Lung (tissue), 12 donors: ENCODE measurements around the gene GALNT2. TPM values are rescaled to one million over a fixed set of nuclear protein-coding genes. Genes with fewer than 3 reads are reported as not detected.

ENCODE experiments used
- ATAC-seq: fragments of 200-7000 bp; cut with Tn5 transposase; one replicate; pipeline ENCODE4 v1.9.1; 2020; ENCODE audit warnings: moderate number of reproducible peaks; ENCODE audit not compliant: insufficient read depth, low FRiP score
- DNase-seq, 3 donors: peaks; one replicate each; pipeline ENCODE4 v3.0.0-alpha.2; 2013 to 2017
- H3K27ac ChIP-seq, 2 donors: one replicate each; pipeline ENCODE4 v1.5.1; 2013; ENCODE audit warnings: mild to moderate bottlenecking in 2 of 2, moderate library complexity in 2 of 2, control low read depth in 1 of 2, inconsistent platforms in 1 of 2, low read depth in 1 of 2, low read length in 1 of 2
- H3K27me3 ChIP-seq, 3 donors: one replicate each; pipeline ENCODE4 v1.5.1; 2013; ENCODE audit warnings: low read length in 2 of 3; ENCODE audit not compliant: control insufficient read depth in 3 of 3, insufficient read depth in 3 of 3
- H3K36me3 ChIP-seq, 4 donors: one replicate each; pipeline ENCODE4 v1.5.1; 2013; ENCODE audit warnings: low read length in 4 of 4, mild to moderate bottlenecking in 1 of 4, moderate library complexity in 1 of 4; ENCODE audit not compliant: control insufficient read depth in 4 of 4, insufficient read depth in 4 of 4
- H3K4me1 ChIP-seq, 5 donors: one replicate each; pipeline ENCODE4 v1.5.1; 2013; ENCODE audit warnings: low read length in 5 of 5, mild to moderate bottlenecking in 2 of 5, moderate library complexity in 1 of 5; ENCODE audit not compliant: control insufficient read depth in 5 of 5, insufficient read depth in 5 of 5
- H3K4me3 ChIP-seq: one replicate; pipeline ENCODE4 v1.5.1; 2013; ENCODE audit warnings: mild to moderate bottlenecking, control low read depth, moderate library complexity
- H3K9ac ChIP-seq, 2 donors: one replicate each; pipeline ENCODE4 v1.5.1; 2013; ENCODE audit warnings: low read length in 2 of 2, control low read depth in 1 of 2; ENCODE audit not compliant: insufficient read depth in 1 of 2
- H3K9me3 ChIP-seq, 4 donors: one replicate each; pipeline ENCODE4 v1.5.1; 2013; ENCODE audit warnings: low read length in 3 of 4, mild to moderate bottlenecking in 1 of 4, moderate library complexity in 1 of 4; ENCODE audit not compliant: control insufficient read depth in 4 of 4, insufficient read depth in 3 of 4
- CTCF ChIP-seq: IDR thresholded peaks from 2 replicates; pipeline ENCODE4 v1.5.1; 2012; ENCODE audit warnings: mild to moderate bottlenecking; ENCODE audit errors: control extremely low read depth, extremely low read depth
- WGBS, 2 donors: extraction: QIAGEN DNeasy Blood & Tissue Kit; methylation state at CpG; one replicate each; pipeline ENCODE4 v1.1.7; 2013; 5-methylcytosine and 5-hydroxymethylcytosine counted together
- polyA plus RNA-seq, 2 donors: library from polyadenylated mRNA; stranded (reverse); fragments of 200-250 nt; gene quantifications; one replicate each; pipeline ENCODE4 v1.2.1, GENCODE V29; 2013
- total RNA-seq, 2 donors: library from RNA; depleted of rRNA in 1 of 2; stranded (reverse); fragments of >200 nt in 1 of 2; gene quantifications; one replicate each; pipeline ENCODE4 v1.2.1, GENCODE V29; 2014 to 2021
- donor health status: control.
- donor health status: control.
- donor health status: Bipolar disorder and iron deficiency.
- donor health status: healthy.
- donor health status: DM: yes; HTN: yes; CAD: no.

GALNT2 gene
- total and polyA plus RNA-seq, 4 donors: 23.1 to 101 (median 58.9) TPM

GRCh38 chr1:230286166-230286889 lies 219.3 kb downstream of the GALNT2 start:
- H3K36me3 ChIP-seq: no peaks in the 10 kb centered on the region
- no peaks in the 10 kb centered on the region for H3K27me3 ChIP-seq
- no peak for ATAC-seq
- no peaks in the 10 kb centered on the region for H3K4me1 ChIP-seq
- no peak overlapping the region for H3K9ac ChIP-seq
- no peak overlapping the region for H3K4me3 ChIP-seq
- WGBS, 2 donors: 87 to 88% methylated on average over 21 of the region's 21 CpGs
- no peak overlapping the region for H3K27ac ChIP-seq
- no peaks in the 10 kb centered on the region for H3K9me3 ChIP-seq
- TF ChIP-seq CTCF: no peak
- DNase-seq: no peak

GRCh38 chr1:230286890-230287269 lies 219.8 kb downstream of the GALNT2 start:
- H3K9me3 ChIP-seq: no peaks in the 10 kb centered on the region
- TF ChIP-seq CTCF: no peak
- peaks cover 0 to 3% (median 0%) of the 10 kb centered on the region in 3 donors for H3K27me3 ChIP-seq
- no peaks in the 10 kb centered on the region for H3K36me3 ChIP-seq
- H3K27ac ChIP-seq: no peak overlapping the region
- no peaks in the 10 kb centered on the region for H3K4me1 ChIP-seq
- no peak overlapping the region for H3K9ac ChIP-seq
- no peak for DNase-seq
- 77 to 86% methylated on average over 10 of the region's 10 CpGs for WGBS, 2 donors
- ATAC-seq: no peak
- H3K4me3 ChIP-seq: no peak overlapping the region

GRCh38 chr1:230287674-230288315 lies 220.8 kb downstream of the GALNT2 start:
- H3K27ac ChIP-seq: no peak overlapping the region
- no peak overlapping the region for H3K4me3 ChIP-seq
- no peak for TF ChIP-seq CTCF
- no peak for DNase-seq
- peaks cover 0 to 4% (median 0%) of the 10 kb centered on the region in 3 donors for H3K27me3 ChIP-seq
- no peak overlapping the region for H3K9ac ChIP-seq
- H3K4me1 ChIP-seq: no peaks in the 10 kb centered on the region
- ATAC-seq: no peak
- no peaks in the 10 kb centered on the region for H3K9me3 ChIP-seq
- 73 to 85% methylated on average over 17 of the region's 17 CpGs for WGBS, 2 donors
- no peaks in the 10 kb centered on the region for H3K36me3 ChIP-seq
